OCI-M1 (cell line): ENCODE data around the gene EXOG.

Experiments used
- DNase-seq: peaks from one replicate; lab custom pipeline; 2025; lab: John Stamatoyannopoulos, UW

EXOG gene

DNA sequence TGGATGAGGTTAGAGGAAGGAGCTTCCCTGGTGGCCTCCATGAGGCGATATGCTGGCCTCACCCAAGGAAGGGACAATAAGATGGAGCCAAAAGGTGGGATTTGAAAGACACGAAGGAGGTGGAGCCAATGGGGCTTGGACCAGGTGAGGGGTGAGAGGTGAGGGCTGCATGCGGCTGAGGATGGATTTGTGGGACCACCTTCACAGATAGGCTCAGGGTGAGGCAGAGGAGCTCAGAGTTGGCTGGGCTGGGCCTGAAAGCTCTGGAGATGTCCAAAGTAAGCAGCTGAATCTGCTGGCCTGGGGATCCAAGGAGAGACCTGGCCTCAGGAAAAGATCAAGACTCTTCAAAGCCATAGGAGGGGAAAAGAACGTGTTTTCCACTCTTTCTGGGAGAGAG lies 49.8 kb downstream of the EXOG start:
- DNase-seq = no peak

DNA sequence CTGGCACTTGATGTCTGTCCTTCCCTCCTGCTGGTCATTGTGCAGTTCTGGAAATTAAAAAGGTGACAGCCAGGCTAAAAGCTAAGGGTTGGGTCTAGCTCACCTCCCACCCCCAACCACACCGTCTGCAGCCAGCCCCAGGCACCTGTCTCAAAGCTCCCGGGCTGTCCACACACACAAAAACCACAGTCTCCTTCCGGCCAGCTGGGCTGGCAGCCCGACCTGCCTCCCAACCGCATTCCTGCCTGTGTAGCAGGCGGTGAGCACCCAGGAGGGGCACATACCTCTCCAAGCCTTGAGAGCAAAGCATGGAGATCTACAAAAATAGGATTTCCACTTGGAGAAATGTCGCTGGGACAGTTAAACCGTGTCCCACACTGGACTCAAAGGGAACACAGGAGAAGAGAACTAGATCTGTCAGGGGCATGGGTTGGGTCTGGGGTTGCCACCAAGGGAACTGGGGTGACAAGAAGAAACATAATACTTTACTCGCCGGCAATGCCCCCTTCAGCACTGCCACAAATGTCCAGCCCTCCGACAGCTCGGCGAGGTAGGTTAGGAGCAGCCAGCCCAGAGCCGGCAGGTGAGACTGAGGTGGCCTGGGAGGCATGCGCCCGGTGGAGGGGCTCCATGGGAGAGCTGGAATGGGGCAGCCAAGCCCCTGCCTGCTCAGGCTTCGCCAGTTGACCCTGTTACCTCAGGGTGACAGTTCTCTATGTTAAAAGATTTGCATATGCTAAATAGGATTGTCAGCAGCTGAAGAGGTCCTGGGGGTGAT lies 52.2 kb downstream of the EXOG start:
- DNase-seq = no peak

DNA sequence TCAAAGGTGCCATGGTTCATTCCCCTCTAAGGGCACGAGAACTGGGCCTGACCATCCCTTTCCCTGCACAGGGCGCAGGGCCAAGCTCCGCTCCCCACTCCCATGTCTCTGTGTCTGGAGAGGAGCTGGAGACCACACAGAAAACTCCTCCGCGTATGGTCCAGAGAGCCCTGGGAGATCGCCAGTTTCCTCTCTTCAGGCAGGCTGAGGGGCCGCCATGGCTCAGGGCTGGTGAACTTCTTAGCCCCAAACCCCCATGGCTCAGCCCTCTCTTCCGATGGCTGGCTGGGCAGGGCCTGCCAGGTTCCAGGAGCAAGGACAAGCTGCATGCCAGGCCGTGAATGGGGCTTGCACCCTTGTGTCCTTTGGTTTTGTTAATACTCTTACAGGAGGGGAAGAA lies 52.9 kb downstream of the EXOG start:
- no peak for DNase-seq

DNA sequence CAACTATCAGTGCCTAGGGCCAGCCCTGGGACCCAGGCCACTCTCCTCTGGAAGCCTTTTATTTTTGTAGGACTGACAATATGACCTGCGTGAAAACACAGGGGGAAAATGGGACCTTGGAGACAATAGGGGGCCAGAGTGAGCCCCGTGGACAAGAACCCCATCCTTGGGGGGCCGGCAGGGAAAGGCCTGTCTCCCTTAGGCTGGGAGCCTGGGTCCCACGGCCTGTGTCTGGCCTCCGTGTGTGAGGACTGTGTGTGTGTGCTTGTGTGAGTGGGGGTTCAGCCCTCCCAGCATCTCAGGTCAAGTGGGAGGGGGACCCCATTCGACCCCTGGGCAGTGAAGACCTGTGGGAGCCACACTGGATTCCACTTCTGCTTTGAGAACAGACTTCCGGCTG lies 53.3 kb downstream of the EXOG start:
- no peak for DNase-seq

DNA sequence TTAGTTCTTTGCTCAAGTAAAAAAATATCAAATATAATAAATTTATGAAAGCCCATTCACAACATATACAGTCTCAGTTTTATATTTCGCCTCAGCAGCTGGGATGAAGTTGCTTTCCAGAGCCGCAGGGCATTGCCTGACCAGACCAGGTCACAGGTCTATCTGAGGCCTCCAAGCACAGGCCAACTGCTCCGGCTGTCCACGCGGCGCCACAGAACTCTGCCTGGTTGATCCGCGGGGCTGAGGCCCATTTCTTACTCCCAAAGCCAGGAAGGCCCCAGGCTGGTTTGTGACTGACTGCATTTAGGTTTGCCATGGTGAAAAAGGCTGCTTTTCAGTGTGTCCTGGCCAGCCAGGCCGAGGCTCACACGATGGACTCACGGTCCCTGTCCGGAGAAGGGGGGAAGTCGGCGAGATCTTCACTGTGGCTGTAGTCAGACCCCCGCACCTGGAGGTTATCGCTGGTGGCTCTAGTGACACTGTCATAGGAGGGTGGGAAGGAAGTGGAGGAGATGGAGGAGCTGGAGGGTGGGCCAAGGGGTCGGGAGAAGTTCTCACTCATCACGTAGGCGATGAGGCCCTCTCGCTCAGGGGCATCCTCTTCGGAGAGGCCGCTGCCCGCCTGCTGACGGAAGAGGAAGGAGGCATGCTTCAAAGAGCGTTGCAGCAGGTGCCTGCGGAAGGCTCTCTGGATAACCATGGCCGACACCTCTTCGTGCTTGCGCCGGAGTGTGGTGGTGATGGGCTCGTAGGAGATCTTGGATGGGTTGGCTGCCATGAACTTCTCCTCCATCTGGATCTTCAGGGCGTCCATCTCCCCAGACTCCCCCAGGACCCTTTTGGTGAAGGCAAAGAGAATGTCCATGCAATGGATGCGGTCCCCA lies 54.1 kb downstream of the EXOG start:
- DNase-seq = no peak

DNA sequence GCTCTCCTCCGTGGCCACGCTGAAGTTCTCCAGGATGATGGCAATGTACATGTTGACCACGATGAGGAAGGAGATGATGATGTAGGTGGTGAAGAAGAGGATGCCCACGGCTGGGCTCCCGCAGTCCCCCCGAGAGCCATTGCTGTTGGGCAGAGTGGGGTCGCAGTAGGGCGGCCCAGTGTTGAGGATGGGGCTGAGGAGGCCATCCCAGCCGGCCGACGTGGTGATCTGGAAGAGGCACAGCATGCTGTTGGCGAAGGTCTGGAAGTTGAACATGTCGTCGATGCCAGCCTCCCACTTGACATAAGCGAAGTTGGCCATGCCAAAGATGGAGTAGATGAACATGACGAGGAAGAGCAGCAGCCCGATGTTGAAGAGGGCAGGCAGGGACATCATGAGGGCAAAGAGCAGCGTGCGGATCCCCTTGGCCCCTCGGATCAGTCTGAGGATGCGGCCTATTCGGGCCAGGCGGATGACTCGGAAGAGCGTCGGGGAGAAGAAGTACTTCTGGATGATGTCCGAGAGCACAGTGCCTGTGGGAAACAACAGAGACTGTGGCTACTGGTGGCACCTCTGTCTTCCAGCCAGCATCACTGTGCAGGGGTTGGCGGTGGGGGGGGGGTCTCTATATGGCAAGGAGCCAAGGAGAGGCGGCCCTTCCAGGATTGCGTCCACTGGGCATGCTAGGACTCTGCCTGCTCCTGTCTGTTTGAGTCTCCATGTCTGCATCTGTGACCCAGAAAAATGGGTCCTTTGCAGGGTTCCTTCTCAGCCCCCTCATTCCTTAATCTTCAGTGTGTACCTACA lies 55.1 kb downstream of the EXOG start:
- DNase-seq = no peak

DNA sequence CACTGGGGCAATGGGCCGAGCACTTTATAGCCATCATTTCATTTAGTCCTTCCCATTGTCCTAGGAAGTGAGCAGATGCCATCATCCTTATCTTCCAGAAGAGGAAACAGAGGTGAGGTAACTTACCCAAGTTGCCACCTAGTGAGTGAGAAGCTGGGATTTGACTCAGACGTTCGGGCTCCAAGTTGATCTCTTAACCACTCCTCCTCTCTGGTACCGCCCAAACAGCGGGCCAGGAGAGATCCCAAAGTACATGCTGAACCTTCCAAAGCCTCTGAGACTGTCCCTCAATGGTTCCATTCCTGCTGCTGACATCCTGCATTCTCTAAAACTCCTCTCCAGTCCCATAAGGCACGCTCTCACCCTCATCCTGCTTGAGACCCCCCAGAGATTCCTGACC lies 56.2 kb downstream of the EXOG start:
- DNase-seq = no peak

DNA sequence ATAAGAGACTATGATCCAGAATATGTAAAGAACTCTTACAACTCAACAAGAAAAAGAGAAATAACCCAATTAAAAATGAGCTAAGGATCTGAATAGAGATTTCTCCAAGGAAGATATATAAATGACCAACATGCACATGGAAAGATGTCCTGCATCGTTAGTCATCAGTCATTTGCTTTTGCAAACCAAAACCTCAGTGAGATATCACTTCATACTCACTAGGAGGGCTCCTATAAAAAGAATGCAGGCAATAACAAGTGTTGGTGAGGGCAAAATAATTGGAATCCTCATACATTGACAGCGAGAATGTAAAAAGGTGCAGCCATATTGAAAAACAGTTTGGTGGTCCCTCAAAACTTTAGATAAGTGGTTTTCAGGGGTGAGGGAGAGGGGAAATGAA lies 56.9 kb downstream of the EXOG start:
- DNase-seq = no peak

DNA sequence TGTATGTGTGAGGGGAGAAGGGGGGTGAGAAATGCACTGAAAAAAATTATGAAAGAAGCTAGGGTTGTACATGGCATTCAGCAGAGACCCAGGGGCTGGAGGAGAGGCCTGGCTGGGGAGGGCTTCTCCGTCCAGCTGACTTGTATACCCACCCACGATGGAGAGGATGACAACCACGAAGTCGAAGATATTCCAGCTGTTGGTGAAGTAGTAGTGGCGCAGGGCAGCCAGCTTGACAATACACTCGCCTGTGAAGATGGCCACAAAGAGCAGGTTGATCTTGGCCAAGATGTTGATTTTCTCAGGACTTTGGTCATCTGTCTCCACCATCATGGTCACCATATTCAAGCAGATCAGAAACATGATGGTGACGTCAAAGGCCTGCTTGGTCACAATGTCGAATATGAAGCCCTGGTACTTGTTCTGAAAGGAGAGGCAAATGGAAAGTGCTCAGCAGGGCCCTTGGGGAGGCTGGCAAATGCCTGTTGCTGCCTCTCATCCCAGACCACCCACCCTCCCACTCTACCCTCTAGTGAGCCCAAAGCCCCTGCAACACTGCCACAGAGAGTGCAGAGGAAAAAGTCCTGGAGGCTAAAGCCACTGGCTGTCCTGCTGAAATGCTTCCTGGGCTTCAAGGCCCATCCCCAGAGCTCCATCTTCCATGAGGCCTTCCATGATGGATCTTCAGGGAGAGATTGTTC lies 58.1 kb downstream of the EXOG start:
- DNase-seq = no peak

DNA sequence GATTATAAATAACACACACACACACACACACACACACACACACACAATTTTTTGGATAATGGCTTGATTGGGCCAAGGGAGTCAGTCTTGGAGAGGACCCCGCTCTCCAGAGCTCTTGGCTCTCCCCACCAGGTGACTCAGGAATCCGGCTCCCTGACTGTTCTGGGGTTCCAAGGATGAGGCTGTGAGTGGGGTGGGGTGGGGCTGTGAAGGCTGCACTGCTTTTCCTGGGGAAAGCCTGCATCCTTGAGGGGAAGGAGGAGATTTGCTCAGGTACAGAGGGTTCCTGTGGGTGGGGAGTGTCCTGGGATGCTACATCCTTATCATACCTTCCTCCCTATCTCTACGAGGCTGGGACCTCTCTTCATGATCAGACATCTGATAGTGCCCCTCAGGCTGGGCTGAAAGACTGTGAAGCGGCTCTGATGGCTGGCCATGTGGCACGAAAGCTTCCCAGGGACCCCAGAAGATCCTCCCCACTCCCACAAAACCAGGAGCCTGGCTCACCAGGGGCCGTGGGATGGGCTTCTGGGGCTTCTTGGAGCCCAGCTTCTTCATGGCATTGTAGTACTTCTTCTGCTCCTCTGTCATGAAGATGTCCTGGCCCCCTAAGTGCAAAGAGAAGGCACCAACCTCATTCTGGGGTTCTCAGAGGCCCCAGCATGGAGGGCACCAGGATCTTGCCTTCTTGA lies 59.2 kb downstream of the EXOG start:
- DNase-seq = no peak

DNA sequence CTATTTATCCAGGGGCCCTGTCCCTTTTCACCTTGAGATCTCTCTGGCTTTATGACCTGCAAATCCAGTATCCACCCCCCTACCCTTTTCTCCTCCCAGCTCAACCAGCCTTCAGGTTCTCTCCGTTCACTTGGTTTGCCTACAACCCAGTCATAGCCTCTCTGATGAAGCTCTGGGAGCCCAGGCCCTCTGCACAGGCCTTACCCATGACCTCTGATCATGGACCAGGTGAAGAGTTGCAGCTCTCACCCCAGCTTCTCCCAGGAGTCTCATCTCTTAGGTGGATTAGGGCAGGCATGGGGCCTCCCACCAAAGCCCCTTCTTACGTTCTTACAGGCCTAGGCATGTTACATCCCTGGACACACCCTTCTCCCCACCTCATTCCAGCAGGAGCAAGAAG lies 59.8 kb downstream of the EXOG start:
- DNase-seq = no peak

DNA sequence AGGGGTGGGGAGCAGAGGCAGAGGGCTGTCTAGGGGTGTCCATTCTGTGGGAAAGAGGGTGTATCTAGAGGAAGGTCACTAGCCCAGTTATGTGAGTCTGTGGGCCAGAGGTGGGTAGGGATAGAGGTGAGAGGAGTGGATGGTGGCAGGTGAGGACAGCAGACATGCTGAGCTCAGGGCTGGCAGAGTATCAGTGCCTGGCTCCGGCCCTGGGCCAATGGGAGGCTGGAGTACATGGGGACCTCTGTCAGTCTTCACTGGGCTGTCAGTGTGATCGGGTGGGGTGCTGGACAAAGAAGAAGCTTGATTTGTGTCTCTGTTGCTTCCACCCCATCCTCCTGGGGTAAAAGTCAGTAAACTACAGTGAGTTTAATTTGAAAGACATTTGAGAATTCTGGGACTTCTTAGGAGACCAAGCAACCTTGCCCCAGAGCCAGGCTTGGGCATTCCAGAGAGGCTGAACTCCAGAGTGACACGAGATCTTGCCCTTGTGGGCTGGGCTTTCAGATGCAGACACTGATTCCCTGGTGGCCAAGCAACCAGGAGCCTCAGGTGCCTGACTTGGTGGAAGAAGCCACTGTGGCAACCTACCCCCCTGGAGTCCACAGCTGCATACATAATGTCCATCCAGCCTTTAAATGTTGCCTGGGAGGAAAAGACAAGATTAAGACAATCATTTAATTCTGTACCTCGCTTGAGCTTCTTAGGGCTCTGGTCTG lies 60.7 kb downstream of the EXOG start:
- DNase-seq = no peak

DNA sequence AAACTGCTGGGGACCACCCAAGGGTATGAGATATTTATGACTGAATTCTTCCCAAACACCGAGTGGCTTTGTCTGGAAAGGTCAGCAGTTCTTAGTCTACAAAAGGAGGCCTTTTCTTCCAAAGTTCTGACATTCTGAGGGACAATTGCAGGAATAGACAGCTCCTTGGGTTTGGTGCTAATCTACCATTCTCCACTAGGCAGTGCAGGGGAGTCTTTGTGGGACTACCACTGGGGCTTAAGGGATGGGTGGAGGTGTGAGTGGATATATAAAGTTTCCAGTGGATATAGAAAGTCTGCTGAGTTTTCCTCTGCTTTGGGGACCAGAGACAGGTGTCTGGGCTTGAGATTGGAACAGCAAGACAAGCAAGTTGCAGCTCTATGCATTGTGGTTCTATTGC lies 62.7 kb downstream of the EXOG start:
- DNase-seq = no peak

DNA sequence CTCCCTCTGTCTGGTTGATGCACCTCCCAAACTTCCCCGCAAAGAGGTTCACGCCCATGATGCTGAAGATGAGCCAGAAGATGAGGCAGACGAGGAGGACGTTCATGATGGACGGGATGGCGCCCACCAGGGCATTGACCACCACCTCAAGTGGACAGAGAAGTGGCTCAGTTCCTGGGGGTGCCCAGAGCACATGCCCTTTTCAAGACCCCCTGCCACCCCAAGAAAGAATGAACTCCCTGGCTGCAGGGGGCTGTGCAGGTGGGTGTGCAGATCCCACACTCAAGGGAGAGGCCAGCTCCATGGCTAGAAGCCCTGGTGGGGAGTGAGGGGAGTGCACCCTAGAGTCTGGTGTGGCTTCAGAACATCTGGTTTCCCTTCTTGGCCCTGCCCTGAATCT lies 64.1 kb downstream of the EXOG start:
- DNase-seq = no peak

DNA sequence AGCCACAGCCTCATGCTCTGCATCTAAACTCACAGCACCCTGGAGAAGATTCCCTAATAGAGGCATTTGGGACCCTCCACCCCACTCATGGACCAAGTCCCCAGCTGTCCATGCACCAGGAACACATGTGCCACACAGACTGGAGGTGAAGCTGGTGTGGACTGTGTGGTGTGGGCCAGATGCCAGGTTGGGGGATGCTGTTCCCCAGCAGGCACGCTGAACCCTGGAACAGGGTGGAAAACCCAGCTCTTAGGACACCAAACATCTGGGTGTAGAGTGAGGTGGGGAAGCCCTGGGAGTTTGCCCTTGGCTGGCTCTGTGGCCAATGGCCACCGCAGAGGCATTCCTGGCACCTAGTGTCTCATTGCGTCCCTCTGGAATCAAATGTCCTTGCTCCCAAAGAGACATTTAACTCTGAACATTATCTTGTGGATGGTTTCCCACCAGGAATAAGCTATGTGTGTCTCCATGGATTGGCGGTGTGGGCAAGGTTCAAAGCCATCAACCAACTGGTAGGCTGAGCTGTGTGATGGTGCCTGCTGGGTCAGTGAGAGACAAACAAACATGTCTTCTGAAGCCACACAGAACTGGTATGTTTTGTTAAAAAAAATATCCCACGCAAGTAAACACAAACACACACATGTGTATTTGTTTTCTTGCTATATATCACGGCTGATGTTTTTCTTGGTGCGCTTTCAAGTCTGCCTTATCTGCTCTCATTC lies 65.0 kb downstream of the EXOG start:
- no peak for DNase-seq

DNA sequence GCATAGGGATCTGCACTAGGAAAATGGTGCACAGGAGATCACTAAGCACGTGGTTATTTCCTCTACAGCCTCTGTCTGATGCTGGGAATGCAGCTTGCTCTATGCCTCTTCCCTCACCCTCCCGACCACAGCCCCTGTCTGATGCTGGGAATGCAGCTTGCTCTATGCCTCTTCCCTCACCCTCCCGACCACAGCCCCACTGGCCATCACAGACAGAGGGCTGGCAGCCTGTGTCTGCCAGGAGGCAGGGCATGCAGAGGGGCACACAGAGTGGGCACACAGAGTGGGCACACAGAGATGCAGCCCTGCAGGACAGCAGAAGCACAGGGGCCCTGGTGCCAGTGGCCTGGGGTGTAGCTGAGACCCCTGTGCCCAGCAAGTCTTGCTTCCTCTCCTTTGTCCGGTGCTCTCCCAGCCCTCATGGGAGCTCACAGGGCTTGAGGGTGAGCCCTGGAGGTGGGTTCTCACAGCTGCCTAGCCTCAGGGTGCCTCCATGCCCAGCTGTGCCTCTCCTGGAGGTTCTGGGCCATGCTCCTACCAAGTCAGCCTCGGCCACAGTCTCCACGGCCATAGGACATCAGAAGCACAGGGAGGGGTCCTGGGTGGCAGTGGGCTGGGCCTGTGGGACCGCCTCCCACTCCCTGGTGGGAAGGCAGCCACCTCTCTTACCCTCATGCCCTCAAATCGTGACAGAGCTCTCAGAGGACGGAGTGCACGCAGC lies 65.8 kb downstream of the EXOG start:
- no peak for DNase-seq

DNA sequence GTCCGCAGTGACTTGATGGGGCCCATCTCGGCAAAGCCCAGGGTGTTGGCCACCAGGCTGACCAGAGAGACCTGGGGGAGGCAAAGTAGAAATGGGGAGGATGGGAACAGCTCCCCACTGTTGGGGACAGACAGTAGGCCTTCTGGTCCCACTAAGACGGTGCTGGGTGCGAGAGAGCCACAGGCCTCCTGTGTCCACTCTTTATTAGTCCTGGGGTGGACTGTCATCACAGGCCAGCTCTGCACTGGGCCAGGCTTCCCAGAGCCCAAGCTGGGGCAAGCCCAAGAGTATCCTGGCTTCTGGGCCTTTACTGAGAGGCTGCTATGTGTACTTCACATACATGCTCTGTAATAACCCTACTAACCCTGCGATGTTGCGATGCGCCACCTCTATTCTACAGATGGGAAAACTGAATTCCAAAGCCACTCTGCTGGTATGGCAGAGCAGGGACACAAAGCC lies 66.4 kb downstream of the EXOG start:
- no peak for DNase-seq

DNA sequence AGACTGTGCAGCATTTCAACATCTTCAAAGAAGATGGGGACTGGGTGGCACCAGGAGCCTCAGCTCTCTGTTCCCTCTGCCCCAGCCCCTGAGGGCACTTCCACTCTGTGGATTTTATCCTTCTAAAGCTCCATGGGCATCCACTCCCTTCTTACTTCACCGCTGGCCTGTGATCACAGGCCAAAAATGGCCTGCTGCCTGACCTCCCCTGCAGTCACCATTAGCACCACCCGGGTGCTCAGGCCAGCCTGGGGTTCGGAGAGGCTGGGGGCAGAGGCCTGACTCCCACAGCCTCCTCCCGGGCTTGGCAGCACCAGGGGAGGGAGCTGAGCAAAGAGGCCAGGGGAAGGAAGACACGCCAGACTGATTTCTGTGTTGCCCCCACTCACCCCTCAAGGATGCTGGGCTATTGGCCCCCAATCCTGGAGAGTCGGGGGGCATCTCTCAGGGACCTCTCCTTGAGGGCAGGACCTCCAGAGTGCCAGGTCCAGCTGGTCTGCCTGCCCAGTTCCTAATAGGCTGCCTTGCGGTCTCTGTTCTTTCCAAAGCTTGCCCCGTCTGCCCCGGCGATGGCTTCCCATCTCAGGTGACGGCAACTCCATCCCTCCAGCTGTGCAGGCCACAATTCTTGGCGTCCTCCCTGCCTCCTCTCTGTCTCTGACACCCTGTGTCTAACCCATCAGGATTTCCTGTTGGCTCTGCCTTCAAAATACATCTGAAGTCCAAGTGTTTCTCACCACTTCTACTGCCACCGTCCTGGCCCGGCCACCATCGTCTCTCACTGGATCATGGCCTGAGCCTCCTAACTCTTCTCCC lies 67.1 kb downstream of the EXOG start:
- DNase-seq = no peak
